K562 (cell line): ENCODE measurements around the gene AIFM3. TPM values are rescaled to one million over a fixed set of nuclear protein-coding genes. Genes with fewer than 3 reads are reported as not detected.
A peak's percentile ranks its signal among the peaks of the same experiment; 100 is the strongest.

Source experiments
- HDAC6 ChIP-seq: IDR thresholded peaks from 2 replicates; pipeline ENCODE4 v1.6.1; 2012; ENCODE audit warnings: low read depth, mild to moderate bottlenecking, control low read depth, inconsistent platforms, low read length, moderate library complexity
- NEUROD1 ChIP-seq: fragments of 150-350 bp; IDR thresholded peaks from 2 replicates; pipeline ENCODE4 v1.6.1; 2014; ENCODE audit warnings: borderline replicate concordance, low read length, low read depth; ENCODE audit not compliant: partially characterized antibody
- NUFIP1 ChIP-seq: fragments of 450-650 bp; IDR thresholded peaks from 2 replicates; pipeline ENCODE4 v1.6.1; 2018; ENCODE audit not compliant: partially characterized antibody
- SP2 ChIP-seq: IDR thresholded peaks from 2 replicates; pipeline ENCODE4 v1.6.1; 2011; ENCODE audit warnings: mild to moderate bottlenecking, low read depth, low read length, moderate library complexity; ENCODE audit not compliant: poor library complexity, severe bottlenecking; ENCODE audit errors: extremely low read depth
- ZKSCAN8 ChIP-seq: fragments of 200-800 bp; sonication (Bioruptor generic); IDR thresholded peaks from 2 replicates; pipeline ENCODE4 v1.6.1; 2016; ENCODE audit warnings: missing genetic modification characterization, missing compliant biosample characterization
- polyA plus RNA-seq, 8 experiments: library from polyadenylated mRNA; depleted of rRNA in 4 of 8; stranded (reverse) in 5 of 8; unstranded in 3 of 8; fragments of >200 nt; fragmentation: Nextera tagmentation in 2 of 8; fragmentation: Illumina TruSeq in 1 of 8; extraction: Ambion mirVana in 2 of 8; extraction: Trizol in 1 of 8; gene quantifications; 2 replicates each; pipeline versions ENCODE4 v1.2.1 to v1.2.3, GENCODE V29; 2011 to 2014; ENCODE audit warnings: inconsistent platforms in 1 of 8, missing spikeins in 1 of 8
- total RNA-seq, 7 experiments: library from RNA; depleted of rRNA in 6 of 7; stranded (reverse); fragments of >200 nt in 6 of 7; fragmentation: Illumina TruSeq in 2 of 7; extraction: Trizol in 2 of 7; gene quantifications; 2 replicates each; pipeline versions ENCODE4 v1.2.1 to v1.2.3, GENCODE V29; 2011 to 2021; ENCODE audit warnings: low replicate concordance in 1 of 7
- TF ChIP-seq, protein P1 (sequence below): fragments of 450-650 bp; IDR thresholded peaks from 2 replicates; pipeline ENCODE4 v1.6.1; 2016; ENCODE audit warnings: antibody characterized with exemption
- TF ChIP-seq, protein P2 (sequence below): fragments of 250-450 bp; sonication (Bioruptor Pico); IDR thresholded peaks from 2 replicates; pipeline ENCODE4 v1.5.0; 2020; ENCODE audit warnings: mild to moderate bottlenecking
- TF ChIP-seq, protein P3 (sequence below): sonication (generic); formaldehyde crosslinking; IDR thresholded peaks from 2 replicates; pipeline ENCODE4 v1.8.0; 2023; ENCODE audit warnings: missing genetic modification reagents, mild to moderate bottlenecking, borderline replicate concordance
- TF ChIP-seq, protein P4 (sequence below), 2 experiments: fragments of 450-650 bp; formaldehyde crosslinking in 1 of 2; IDR thresholded peaks; 2 replicates each; pipeline versions ENCODE4 v1.4.0 to v1.6.1; 2014 to 2020; ENCODE audit warnings: mild to moderate bottlenecking in 2 of 2, borderline replicate concordance in 1 of 2, low read depth in 1 of 2

The AIFM3 gene
- total and polyA plus RNA-seq, 9 of the 15 experiments (the other 6 are each of a cell fraction or from before 2014, with no cell fraction given), result 0.03 to 0.20 (median 0.07) TPM; not detected in 1

DNA sequence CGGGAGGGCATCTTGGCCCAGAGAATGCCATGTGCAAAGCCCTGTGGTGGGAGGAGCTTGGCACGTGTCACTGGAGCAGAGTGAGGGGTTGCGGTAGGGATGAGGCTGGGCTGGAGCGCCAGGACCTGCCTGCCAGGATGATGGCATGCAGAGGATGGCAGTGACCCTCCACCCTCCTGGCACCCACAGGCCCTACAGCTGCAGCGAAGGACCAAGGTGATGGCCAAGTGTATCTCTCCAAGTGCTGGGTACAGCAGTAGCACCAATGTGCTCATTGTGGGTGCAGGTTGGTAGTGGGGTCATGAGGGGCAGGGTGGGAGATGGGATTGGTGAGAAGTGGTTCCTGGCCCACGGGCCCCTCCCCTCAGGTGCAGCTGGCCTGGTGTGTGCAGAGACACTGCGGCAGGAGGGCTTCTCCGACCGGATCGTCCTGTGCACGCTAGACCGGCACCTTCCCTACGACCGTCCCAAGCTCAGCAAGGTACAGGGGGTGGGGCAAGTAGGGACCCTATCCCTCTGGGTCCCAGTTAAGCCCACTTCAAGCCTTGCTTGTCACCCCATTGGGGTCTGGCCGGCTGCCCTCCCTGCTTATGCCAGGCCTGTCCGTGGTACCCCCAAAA lies 7.4 kb downstream of the AIFM3 start (continued):
- TF ChIP-seq, protein P1, sequence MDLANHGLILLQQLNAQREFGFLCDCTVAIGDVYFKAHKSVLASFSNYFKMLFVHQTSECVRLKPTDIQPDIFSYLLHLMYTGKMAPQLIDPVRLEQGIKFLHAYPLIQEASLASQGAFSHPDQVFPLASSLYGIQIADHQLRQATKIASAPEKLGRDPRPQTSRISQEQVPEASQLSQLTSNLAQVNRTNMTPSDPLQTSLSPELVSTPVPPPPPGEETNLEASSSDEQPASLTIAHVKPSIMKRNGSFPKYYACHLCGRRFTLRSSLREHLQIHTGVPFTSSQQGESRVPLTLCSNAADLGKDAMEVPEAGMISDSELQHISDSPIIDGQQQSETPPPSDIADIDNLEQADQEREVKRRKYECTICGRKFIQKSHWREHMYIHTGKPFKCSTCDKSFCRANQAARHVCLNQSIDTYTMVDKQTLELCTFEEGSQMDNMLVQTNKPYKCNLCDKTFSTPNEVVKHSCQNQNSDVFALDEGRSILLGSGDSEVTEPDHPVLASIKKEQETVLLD, result 0 out of 2 replicates have a peak, but pooled peaks have one; percentile 21
- TF ChIP-seq, protein P2, sequence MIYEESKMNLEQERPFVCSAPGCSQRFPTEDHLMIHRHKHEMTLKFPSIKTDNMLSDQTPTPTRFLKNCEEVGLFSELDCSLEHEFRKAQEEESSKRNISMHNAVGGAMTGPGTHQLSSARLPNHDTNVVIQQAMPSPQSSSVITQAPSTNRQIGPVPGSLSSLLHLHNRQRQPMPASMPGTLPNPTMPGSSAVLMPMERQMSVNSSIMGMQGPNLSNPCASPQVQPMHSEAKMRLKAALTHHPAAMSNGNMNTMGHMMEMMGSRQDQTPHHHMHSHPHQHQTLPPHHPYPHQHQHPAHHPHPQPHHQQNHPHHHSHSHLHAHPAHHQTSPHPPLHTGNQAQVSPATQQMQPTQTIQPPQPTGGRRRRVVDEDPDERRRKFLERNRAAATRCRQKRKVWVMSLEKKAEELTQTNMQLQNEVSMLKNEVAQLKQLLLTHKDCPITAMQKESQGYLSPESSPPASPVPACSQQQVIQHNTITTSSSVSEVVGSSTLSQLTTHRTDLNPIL, result no peak
- TF ChIP-seq SP2 (peak; percentile 8), NEUROD1 (no peak), NUFIP1 (no peak), ZKSCAN8 (CRISPR knock-in tag) (no peak), HDAC6 (0 out of 2 replicates have a peak, but pooled peaks have one; percentile 40)
- TF ChIP-seq, protein P3, sequence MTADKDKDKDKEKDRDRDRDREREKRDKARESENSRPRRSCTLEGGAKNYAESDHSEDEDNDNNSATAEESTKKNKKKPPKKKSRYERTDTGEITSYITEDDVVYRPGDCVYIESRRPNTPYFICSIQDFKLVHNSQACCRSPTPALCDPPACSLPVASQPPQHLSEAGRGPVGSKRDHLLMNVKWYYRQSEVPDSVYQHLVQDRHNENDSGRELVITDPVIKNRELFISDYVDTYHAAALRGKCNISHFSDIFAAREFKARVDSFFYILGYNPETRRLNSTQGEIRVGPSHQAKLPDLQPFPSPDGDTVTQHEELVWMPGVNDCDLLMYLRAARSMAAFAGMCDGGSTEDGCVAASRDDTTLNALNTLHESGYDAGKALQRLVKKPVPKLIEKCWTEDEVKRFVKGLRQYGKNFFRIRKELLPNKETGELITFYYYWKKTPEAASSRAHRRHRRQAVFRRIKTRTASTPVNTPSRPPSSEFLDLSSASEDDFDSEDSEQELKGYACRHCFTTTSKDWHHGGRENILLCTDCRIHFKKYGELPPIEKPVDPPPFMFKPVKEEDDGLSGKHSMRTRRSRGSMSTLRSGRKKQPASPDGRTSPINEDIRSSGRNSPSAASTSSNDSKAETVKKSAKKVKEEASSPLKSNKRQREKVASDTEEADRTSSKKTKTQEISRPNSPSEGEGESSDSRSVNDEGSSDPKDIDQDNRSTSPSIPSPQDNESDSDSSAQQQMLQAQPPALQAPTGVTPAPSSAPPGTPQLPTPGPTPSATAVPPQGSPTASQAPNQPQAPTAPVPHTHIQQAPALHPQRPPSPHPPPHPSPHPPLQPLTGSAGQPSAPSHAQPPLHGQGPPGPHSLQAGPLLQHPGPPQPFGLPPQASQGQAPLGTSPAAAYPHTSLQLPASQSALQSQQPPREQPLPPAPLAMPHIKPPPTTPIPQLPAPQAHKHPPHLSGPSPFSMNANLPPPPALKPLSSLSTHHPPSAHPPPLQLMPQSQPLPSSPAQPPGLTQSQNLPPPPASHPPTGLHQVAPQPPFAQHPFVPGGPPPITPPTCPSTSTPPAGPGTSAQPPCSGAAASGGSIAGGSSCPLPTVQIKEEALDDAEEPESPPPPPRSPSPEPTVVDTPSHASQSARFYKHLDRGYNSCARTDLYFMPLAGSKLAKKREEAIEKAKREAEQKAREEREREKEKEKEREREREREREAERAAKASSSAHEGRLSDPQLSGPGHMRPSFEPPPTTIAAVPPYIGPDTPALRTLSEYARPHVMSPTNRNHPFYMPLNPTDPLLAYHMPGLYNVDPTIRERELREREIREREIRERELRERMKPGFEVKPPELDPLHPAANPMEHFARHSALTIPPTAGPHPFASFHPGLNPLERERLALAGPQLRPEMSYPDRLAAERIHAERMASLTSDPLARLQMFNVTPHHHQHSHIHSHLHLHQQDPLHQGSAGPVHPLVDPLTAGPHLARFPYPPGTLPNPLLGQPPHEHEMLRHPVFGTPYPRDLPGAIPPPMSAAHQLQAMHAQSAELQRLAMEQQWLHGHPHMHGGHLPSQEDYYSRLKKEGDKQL (CRISPR knock-in tag), result no peak
- TF ChIP-seq, protein P4, sequence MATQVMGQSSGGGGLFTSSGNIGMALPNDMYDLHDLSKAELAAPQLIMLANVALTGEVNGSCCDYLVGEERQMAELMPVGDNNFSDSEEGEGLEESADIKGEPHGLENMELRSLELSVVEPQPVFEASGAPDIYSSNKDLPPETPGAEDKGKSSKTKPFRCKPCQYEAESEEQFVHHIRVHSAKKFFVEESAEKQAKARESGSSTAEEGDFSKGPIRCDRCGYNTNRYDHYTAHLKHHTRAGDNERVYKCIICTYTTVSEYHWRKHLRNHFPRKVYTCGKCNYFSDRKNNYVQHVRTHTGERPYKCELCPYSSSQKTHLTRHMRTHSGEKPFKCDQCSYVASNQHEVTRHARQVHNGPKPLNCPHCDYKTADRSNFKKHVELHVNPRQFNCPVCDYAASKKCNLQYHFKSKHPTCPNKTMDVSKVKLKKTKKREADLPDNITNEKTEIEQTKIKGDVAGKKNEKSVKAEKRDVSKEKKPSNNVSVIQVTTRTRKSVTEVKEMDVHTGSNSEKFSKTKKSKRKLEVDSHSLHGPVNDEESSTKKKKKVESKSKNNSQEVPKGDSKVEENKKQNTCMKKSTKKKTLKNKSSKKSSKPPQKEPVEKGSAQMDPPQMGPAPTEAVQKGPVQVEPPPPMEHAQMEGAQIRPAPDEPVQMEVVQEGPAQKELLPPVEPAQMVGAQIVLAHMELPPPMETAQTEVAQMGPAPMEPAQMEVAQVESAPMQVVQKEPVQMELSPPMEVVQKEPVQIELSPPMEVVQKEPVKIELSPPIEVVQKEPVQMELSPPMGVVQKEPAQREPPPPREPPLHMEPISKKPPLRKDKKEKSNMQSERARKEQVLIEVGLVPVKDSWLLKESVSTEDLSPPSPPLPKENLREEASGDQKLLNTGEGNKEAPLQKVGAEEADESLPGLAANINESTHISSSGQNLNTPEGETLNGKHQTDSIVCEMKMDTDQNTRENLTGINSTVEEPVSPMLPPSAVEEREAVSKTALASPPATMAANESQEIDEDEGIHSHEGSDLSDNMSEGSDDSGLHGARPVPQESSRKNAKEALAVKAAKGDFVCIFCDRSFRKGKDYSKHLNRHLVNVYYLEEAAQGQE (IDR thresholded peaks at IDR 0.05; ENCODE audit: borderline replicate concordance), result no peak
- TF ChIP-seq, protein P4 (CRISPR knock-in tag; IDR thresholded peaks at IDR 0.05; ENCODE audit: low read depth), result peak; percentile 80; the same call in 1 of the 2 replicates
